AG20443 (cell line): ENCODE results near the gene FHIT.

ENCODE experiments used
- DNase-seq: peaks from one replicate; pipeline ENCODE4 v3.0.0; 2012; ENCODE audit warnings: low spot score, mixed read lengths

The FHIT gene

GRCh38 chr3:60215946-60216345 lies 1035.3 kb downstream of the FHIT start:
- no peak for DNase-seq

GRCh38 chr3:60207905-60208304 lies 1043.3 kb downstream of the FHIT start:
- DNase-seq = no peak

GRCh38 chr3:60206206-60206605 lies 1045.0 kb downstream of the FHIT start:
- no peak for DNase-seq

GRCh38 chr3:60202052-60202726 lies 1049.1 kb downstream of the FHIT start:
- no peak for DNase-seq

- no peak for DNase-seq
Measured at GRCh38 chr3:60199306-60199705, 1051.9 kb downstream of the FHIT start.

- no peak for DNase-seq
Measured at GRCh38 chr3:60198179-60198720, 1053.0 kb downstream of the FHIT start.

- no peak for DNase-seq
Measured at GRCh38 chr3:60192297-60193114, 1058.7 kb downstream of the FHIT start.

GRCh38 chr3:60190073-60190472 lies 1061.2 kb downstream of the FHIT start:
- no peak for DNase-seq

- DNase-seq = no peak
Measured at GRCh38 chr3:60189304-60189703, 1061.9 kb downstream of the FHIT start.

GRCh38 chr3:60188803-60189202 lies 1062.4 kb downstream of the FHIT start:
- DNase-seq = no peak

GRCh38 chr3:60187343-60187742 lies 1063.9 kb downstream of the FHIT start:
- no peak for DNase-seq

- DNase-seq = no peak
Measured at GRCh38 chr3:60186359-60186758, 1064.9 kb downstream of the FHIT start.

- DNase-seq = no peak
Measured at GRCh38 chr3:60185161-60185560, 1066.1 kb downstream of the FHIT start.

GRCh38 chr3:60182697-60183096 lies 1068.6 kb downstream of the FHIT start:
- no peak for DNase-seq

GRCh38 chr3:60178931-60179653 lies 1072.2 kb downstream of the FHIT start:
- no peak for DNase-seq

- DNase-seq = no peak
Measured at GRCh38 chr3:60177726-60178125, 1073.5 kb downstream of the FHIT start.

- no peak for DNase-seq
Measured at GRCh38 chr3:60176614-60177013, 1074.6 kb downstream of the FHIT start.

- DNase-seq = no peak
Measured at GRCh38 chr3:60175680-60176079, 1075.6 kb downstream of the FHIT start.

GRCh38 chr3:60169755-60170154 lies 1081.5 kb downstream of the FHIT start:
- no peak for DNase-seq

GRCh38 chr3:60167186-60167585 lies 1084.1 kb downstream of the FHIT start:
- DNase-seq = no peak

GRCh38 chr3:60160822-60161748 lies 1090.2 kb downstream of the FHIT start:
- DNase-seq = no peak
